Left lung (tissue), 10 donors: ENCODE measurements around the gene RFC1. TPM values are rescaled to one million over a fixed set of nuclear protein-coding genes. Genes with fewer than 3 reads are reported as not detected.

Experiments
- ATAC-seq: fragments of 200-7000 bp; cut with Tn5 transposase; one replicate; pipeline ENCODE4 v1.9.1; 2020; ENCODE audit warnings: moderate library complexity
- DNase-seq, 4 donors: peaks; one replicate each; pipeline ENCODE4 v3.0.0-alpha.2; 2013 to 2020
- H3K27ac ChIP-seq, 2 donors: fragments of 200-600 bp; sonication (generic) in 1 of 2; one replicate each; pipeline versions ENCODE4 v1.5.0 to v1.8.0; 2020 to 2021
- H3K27me3 ChIP-seq, 2 donors: fragments of 200-600 bp; sonication (generic) in 1 of 2; one replicate each; pipeline versions ENCODE4 v1.5.0 to v1.8.0; 2020 to 2021
- H3K36me3 ChIP-seq, 2 donors: fragments of 200-600 bp; sonication (generic) in 1 of 2; one replicate each; pipeline versions ENCODE4 v1.5.0 to v1.8.0; 2020 to 2021
- H3K4me1 ChIP-seq, 2 donors: fragments of 200-600 bp; one replicate each; pipeline ENCODE4 v1.8.0; 2021
- H3K4me3 ChIP-seq, 2 donors: fragments of 200-600 bp; sonication (generic) in 1 of 2; one replicate each; pipeline versions ENCODE4 v1.5.0 to v1.8.0; 2020 to 2021; ENCODE audit warnings: mild to moderate bottlenecking in 1 of 2
- H3K9me3 ChIP-seq, 2 donors: fragments of 200-600 bp; sonication (generic) in 1 of 2; one replicate each; pipeline versions ENCODE4 v1.5.0 to v1.8.0; 2020 to 2021
- intact Hi-C, 2 donors: fragments of 100-400 bp; cut with DNase I; formaldehyde crosslinking; loops; one replicate each; pipeline versions ENCODE4 v1.11.2 to v1.14.2; 2022
- polyA plus RNA-seq, 6 donors: library from polyadenylated mRNA; unstranded; fragments of 120-200 nt; gene quantifications; one replicate each; pipeline ENCODE4 v1.2.1, GENCODE V29; 2013; ENCODE audit not compliant: insufficient read length in 6 of 6
- total RNA-seq, 2 donors: library from RNA; stranded (reverse); fragmentation: NEBNext Ultra II Directional; extraction: Animal tissue kit (Norgen Biotek cat#: 25700); gene quantifications; one replicate each; pipeline ENCODE4 v1.2.1, GENCODE V29; 2021
- TF ChIP-seq, protein P1 (sequence below), 2 donors: fragments of 200-600 bp; sonication (generic) in 1 of 2; IDR thresholded peaks; one replicate each; pipeline versions ENCODE4 v1.5.0 to v1.8.0; 2021; ENCODE audit warnings: antibody characterized with exemption in 2 of 2
- donor health status: DM: no; HTN: yes; CAD: no.
- donor health status: DM: no; HTN: no; CAD: no.

RFC1 gene
- total and polyA plus RNA-seq, 8 donors: 40.8 to 82.4 (median 71.1) TPM

DNA sequence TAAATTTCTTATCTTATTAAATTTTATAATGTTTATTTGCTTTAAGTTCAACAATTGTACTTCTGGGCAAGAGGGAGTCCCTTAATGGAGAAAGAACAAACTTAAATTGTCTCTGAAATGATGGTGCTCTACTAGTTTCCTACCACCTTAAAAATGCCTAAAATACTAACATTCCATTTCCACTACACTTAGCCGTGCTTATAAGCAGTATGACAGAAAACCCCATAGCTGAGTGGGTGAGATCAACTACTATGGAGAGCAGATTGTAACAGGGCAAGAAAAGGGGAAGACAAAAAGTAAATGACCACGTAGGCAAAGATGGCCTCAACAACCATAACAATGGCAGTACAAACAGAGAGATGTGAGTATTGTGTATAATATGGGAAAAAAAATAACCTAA lies 35.0 kb downstream of the RFC1 start:
- DNase-seq: no peak
- H3K4me3 ChIP-seq: no peak overlapping the region
- intact Hi-C loops: no loop called here
- peak overlapping the region in 1 of 2 donors; percentile 27 for H3K27ac ChIP-seq
- peak; percentile 11 for ATAC-seq
- TF ChIP-seq, protein P1, sequence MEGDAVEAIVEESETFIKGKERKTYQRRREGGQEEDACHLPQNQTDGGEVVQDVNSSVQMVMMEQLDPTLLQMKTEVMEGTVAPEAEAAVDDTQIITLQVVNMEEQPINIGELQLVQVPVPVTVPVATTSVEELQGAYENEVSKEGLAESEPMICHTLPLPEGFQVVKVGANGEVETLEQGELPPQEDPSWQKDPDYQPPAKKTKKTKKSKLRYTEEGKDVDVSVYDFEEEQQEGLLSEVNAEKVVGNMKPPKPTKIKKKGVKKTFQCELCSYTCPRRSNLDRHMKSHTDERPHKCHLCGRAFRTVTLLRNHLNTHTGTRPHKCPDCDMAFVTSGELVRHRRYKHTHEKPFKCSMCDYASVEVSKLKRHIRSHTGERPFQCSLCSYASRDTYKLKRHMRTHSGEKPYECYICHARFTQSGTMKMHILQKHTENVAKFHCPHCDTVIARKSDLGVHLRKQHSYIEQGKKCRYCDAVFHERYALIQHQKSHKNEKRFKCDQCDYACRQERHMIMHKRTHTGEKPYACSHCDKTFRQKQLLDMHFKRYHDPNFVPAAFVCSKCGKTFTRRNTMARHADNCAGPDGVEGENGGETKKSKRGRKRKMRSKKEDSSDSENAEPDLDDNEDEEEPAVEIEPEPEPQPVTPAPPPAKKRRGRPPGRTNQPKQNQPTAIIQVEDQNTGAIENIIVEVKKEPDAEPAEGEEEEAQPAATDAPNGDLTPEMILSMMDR (IDR thresholded peaks at IDR 0.05): no peak
- no peaks in the 10 kb centered on the region for H3K9me3 ChIP-seq
- peaks cover 0 to 7% of the 10 kb centered on the region in 2 donors for H3K4me1 ChIP-seq
- H3K36me3 ChIP-seq: peaks cover 0 to 14% of the 10 kb centered on the region in 2 donors
- H3K27me3 ChIP-seq: no peaks in the 10 kb centered on the region

DNA sequence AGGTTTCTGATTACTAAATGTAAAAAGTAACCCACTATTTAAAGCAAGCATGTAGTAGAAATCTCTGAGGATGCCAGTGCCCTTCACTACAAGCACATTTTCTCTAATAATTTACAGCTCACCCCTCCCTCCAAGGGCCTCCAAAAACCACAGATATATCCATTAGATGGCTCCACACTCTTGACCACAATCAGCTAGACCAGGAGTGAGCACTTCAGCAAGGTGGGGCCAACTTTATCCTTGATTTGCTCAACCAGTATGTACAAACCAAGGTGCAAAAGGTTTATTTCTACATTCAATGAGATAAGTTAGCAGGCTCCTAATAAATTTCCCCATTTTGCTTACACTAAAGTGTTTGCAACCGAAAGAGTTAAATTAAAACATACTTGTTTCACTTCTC lies 35.8 kb downstream of the RFC1 start:
- H3K4me1 ChIP-seq: peaks cover 0 to 1% of the 10 kb centered on the region in 2 donors
- H3K27me3 ChIP-seq: no peaks in the 10 kb centered on the region
- peaks cover 0 to 22% of the 10 kb centered on the region in 2 donors for H3K36me3 ChIP-seq
- ATAC-seq: peak; percentile 90
- H3K27ac ChIP-seq: peak overlapping the region in 1 of 2 donors; percentile 41
- H3K9me3 ChIP-seq: no peaks in the 10 kb centered on the region
- TF ChIP-seq, protein P1 (IDR thresholded peaks at IDR 0.05): no peak
- no peak for DNase-seq
- no peak overlapping the region for H3K4me3 ChIP-seq
- intact Hi-C loops: no loop called here

DNA sequence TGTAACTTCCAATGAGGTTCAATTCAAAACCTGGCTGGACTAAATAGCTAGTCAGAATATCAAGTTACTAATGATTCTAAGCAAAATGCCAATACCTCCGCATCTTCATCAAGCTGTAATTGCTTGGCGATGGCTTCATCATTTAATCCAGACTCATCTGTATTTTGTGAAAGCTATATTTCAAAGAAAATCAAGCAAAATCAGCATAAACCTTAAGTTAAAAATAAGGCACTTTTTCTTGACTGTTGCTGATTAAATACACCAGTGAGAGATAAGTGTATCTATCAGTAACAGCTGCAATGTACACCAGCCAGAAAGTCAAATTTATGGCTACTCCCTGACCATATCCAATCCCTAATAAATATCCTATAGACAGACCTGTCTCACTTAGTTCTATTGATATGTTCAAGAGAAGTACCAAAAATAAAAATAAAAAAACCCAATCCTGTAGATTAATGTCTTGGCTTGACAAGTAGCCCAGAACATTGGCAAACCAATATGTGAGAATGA lies 39.6 kb downstream of the RFC1 start:
- H3K36me3 ChIP-seq: peaks cover 0 to 42% of the 10 kb centered on the region in 2 donors
- DNase-seq (no peak), ATAC-seq (no peak)
- TF ChIP-seq, protein P1 (IDR thresholded peaks at IDR 0.05): no peak
- intact Hi-C loops: no loop called here
- H3K27me3 ChIP-seq: no peaks in the 10 kb centered on the region
- H3K27ac ChIP-seq: no peak overlapping the region
- H3K4me3 ChIP-seq: no peak overlapping the region
- no peaks in the 10 kb centered on the region for H3K9me3 ChIP-seq
- H3K4me1 ChIP-seq: no peaks in the 10 kb centered on the region

DNA sequence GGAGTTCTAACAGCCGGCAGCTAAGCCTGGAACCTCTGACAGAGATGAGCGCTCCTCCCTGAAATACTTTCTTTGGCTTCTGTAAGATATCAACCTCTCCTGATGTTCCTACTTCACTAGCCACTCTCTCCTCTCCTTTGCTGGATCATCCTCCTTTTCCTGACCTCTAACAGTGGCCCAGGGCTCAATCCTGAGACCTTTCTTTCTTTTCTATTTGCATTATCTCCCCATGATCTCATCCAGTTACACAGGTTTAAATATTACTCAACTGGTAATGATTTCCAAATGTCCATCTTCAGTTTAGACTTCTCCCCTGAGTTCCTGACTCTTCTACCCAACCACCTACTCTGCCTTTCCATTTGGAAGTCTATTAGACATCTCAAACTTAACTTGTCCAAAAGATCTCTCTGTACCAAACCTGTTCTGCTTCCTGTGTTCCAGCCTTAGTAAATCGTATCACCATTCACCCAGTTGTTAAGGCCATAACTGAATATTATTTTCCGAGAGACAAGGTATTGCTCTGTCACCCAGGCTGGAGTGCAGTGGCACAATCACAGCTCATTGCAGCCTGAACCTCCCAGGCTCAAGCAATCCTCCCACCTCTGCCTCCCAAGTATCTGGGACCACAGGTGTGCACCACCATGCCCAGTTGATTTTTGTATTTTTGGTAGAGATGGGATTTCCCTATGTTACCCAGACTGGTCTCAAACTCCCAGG lies 41.1 kb downstream of the RFC1 start:
- ATAC-seq: no peak
- TF ChIP-seq, protein P1 (IDR thresholded peaks at IDR 0.05): no peak
- Histone ChIP-seq H3K4me3 (no peak overlapping the region), H3K27ac (no peak overlapping the region), H3K9me3 (no peaks in the 10 kb centered on the region), H3K4me1 (no peaks in the 10 kb centered on the region), H3K36me3 (peaks cover 0 to 46% of the 10 kb centered on the region in 2 donors), H3K27me3 (no peaks in the 10 kb centered on the region)
- intact Hi-C loops: no loop called here
- DNase-seq: no peak

DNA sequence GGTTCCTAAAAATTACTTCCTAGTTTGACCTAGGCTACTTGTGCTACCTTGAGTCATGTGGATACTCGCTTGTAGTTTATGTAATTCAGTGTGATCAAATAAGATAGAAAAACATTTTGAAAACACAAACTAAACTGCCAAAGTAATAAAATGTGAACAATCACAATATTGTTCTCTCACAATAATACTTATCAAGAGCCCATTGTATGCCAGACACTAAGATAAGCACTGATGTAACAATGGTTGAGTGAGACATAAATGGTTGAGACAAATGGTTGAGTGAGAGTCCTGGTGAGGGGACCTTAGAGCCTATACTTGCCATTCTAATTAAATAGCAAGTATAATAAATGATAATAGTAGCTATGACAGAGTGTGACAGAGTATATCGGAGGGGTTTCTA lies 41.7 kb downstream of the RFC1 start:
- Histone ChIP-seq H3K9me3 (no peaks in the 10 kb centered on the region), H3K4me3 (no peak overlapping the region), H3K27me3 (no peaks in the 10 kb centered on the region), H3K4me1 (no peaks in the 10 kb centered on the region), H3K36me3 (peaks cover 0 to 52% of the 10 kb centered on the region in 2 donors), H3K27ac (no peak overlapping the region)
- intact Hi-C loops: no loop called here
- ATAC-seq: no peak
- TF ChIP-seq, protein P1 (IDR thresholded peaks at IDR 0.05): no peak
- no peak for DNase-seq
